HepG2 (cell line): ENCODE results near the gene GRM2.

Source experiments
- EP300 ChIP-seq, 3 experiments: sonication (generic) in 1 of 3; formaldehyde crosslinking in 1 of 3; IDR thresholded peaks; 2 replicates each; pipeline versions ENCODE4 v1.5.1 to v1.6.1; 2011 to 2020; ENCODE audit warnings: low read depth in 2 of 3, low read length in 2 of 3, borderline replicate concordance in 1 of 3, improper control_type of control experiment in 1 of 3, mild to moderate bottlenecking in 1 of 3, missing genetic modification reagents in 1 of 3, moderate library complexity in 1 of 3
- HDAC2 ChIP-seq: sonication (generic); formaldehyde crosslinking; IDR thresholded peaks from 2 replicates; pipeline ENCODE4 v1.4.0; 2020; ENCODE audit warnings: missing genetic modification reagents
- SKI ChIP-seq: fragments of 450-650 bp; IDR thresholded peaks from one replicate; pipeline ENCODE4 v1.6.1; 2018; ENCODE audit warnings: mild to moderate bottlenecking; ENCODE audit not compliant: partially characterized antibody
- TCF12 ChIP-seq, 2 experiments: fragments of 450-650 bp in 1 of 2; sonication (generic) in 1 of 2; formaldehyde crosslinking in 1 of 2; IDR thresholded peaks; 2 replicates each; pipeline versions ENCODE4 v1.6.1 to v1.8.0; 2017 to 2022; ENCODE audit warnings: antibody characterized with exemption in 1 of 2, mild to moderate bottlenecking in 1 of 2, missing genetic modification reagents in 1 of 2, moderate library complexity in 1 of 2

DNA sequence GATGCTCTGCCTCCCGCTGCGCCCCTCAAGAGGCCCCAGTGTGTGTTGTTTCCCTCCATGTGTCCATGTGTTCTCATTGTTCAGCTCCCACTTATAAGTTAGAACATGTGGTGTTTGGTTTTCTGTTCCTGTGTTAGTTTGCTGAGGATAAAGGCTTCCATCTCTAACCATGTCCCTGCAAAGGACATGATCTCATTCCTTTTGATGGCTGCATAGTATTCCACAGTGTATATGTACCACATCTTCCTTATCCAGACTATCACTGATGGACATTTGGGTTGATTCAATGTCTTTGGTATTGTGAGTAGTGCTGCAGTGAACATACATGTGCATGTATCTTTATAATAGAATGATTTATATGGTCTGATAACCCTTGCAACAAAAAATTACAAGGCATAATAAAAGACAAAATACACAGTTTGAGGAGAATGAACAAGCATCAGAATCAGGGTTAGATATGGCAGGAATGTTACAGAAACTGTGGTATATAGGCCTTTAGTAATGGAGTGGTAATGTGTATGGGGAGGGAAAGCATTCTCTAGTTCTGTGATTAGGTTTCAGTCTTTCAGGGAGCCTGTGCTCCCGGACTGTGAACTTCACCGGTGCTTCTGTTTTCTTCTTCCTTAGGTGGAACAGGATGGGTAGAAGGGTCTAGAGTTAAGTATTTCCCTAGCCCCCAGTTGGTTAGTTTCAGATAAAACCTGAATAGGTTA is 27.1 kb downstream of the GRM2 start:
- no peak for TF ChIP-seq TCF12 (IDR thresholded peaks at IDR 0.05)
- no peak for TF ChIP-seq TCF12 (CRISPR knock-in tag; IDR thresholded peaks at IDR 0.05)
- no peak for TF ChIP-seq EP300 (IDR thresholded peaks at IDR 0.05; ENCODE audit: low read depth in 2 of 2, low read length in 2 of 2)
- no peak for TF ChIP-seq EP300 (CRISPR knock-in tag; IDR thresholded peaks at IDR 0.05; ENCODE audit: borderline replicate concordance)
- no peak for TF ChIP-seq HDAC2 (CRISPR knock-in tag)
- no peak for TF ChIP-seq SKI
